T-helper 1 cell treated with Interleukin-12 subunit alpha and Interleukin-12 subunit beta and Interleukin-4 antibody, amounts not matched to agents 30 ng/mL and 1 ng/mL, for 36 hours (primary cell): ENCODE data around the gene ZBTB38. TPM values are rescaled to one million over a fixed set of nuclear protein-coding genes. Genes with fewer than 3 reads are reported as not detected.

ENCODE experiments used
- intact Hi-C: fragments of 100-400 bp; cut with micrococcal nuclease; formaldehyde crosslinking; loops from one replicate; pipeline ENCODE4 v1.15.1; 2024
- total RNA-seq: library from RNA; stranded (reverse); gene quantifications from 2 replicates; pipeline ENCODE4 v1.2.3, GENCODE V29; 2022

The ZBTB38 gene
- total RNA-seq, 1 donor from 2014 or later: 27.4 TPM

DNA sequence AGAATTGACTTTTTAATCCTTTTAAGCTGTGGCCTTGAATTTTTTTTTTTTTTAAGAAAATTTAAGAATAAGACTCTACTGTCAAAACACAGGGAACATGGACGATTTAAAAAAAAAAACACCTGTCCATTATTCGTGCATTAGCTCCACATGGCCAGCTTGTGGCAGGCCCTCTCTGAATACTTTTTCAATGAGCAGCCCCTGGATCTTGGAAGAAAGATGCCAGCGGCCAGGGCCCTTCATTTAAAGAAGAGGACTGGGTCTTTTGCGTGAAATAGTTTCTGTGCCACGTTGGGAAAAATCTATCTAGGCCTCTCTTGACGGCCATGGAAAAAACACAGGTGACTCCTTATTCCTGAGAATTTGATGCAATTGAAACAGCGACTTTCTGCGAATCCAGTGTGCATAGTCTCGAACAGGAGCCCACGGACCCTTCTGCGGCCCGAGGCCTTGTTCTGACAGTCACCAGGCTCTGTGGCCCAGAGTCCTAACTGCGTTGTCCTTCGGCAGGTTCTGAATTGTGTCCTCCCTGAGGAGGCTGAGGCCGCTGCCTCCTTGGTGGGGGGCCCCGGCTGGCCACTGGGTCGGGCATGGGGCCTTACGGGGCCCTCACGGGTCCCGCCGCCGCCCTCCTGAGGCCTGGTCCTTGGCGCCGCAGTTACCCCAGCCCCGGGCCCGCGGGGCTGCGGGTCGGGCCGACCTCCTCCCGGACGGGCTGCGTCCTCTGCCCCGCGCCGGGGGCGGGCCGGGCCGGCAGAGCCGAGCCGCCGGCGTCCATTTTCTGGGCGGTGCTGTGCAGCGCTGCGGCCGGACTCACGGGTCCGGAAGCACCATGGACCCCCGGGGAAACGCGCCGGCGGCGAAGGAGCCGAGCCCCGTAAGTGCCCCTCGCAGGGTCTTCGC, 33.5 kb downstream of the ZBTB38 start:
- intact Hi-C loops: loop anchor here (1.0 kb wide), 3 partner anchors 9 to 91 kb away; no protein-coding TSS in a partner anchor

DNA sequence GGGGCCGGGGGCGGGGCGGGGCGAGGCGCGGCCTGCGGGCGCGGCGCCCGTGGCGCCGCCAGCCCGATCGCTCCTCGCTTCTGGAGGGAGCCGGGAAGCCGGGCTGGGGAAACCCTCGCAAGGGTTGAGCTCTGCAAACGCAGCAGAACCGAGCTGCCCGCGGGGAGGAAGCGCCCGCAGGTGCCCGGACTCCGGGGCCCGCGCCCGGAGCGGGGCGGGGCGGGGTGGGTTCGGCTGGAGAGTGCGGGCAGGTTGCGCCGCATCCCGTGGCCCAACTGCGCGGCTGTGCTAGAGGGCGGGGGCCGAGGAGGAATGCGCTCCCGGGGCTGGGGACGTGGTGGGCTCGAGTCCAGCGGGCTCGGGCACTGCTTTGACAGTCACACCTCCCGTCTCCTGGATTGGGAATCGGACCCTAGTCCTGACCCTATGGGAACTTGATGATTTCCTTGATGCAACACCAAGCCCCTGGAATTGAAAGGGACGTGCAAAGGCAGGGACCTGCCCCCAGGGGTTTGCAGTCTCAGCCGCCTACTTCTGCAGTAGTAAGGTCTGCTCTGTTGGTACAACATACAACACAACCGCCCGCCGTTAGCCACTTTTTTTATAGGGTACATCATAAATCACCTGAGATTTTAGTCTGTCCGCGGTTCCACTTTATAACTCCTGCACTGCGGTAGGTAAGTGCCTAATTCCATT, 34.3 kb downstream of the ZBTB38 start:
- intact Hi-C loops: loop anchor here (1.0 kb wide), 5 partner anchors 9 to 91 kb away; no protein-coding TSS in a partner anchor

DNA sequence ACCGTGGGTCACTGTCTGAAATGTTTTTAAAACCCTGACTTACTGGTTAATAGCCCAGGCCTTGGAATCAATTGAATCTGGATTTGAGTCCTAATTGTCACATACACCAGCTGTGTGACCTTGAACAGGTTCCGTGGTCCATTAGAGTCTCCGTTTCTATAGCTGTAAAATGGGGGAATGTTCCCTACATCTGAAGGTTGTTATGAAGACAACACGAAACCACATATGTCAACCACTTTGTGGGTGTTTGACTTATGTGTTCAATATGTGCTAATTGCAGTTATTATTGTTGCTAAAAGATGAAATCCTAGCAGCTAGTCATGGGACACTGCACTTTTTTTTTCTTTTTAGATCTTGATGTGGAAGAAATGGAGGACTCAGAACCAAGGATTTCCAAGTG, 35.3 kb downstream of the ZBTB38 start:
- intact Hi-C loops: loop anchor here (1.0 kb wide), 2 partner anchors 38 to 52 kb away; no protein-coding TSS in a partner anchor

DNA sequence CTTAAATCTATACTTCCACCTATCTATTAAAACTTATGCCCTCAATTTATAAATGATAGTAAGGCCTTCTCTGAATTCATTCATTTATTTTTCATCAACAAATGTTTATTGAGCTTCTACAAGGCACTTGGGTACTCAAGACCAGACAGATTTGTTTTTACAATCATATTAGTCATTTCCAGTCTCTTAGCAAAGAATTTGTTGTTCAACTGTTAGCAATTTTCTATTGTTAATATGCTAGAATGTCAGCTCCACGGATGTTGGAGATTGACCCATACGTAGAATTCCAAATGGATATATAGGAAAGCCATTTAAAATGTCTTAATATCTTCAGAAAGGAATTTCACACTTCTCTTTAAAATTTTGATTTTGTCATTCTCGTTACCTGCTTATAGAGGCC, 36.7 kb downstream of the ZBTB38 start:
- intact Hi-C loops: no loop called here

DNA sequence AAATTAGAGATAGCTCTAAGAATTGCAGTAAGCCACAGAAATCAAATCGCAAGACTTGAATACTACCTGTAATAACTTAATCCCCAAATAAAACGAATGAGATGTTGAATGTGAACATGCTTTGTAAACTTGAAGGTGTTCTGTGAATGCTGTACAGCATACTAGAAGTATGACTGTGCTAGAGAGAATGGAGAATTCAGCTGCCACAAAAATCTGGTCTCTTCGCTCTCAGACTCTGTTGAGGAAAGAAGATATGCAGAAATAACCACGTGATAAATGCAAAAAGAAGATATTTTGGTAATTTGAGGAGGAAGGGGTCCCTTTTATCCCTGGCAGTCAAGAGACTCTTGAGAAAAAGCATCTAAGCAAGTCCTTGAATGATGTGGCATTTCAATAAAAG, 37.3 kb downstream of the ZBTB38 start:
- intact Hi-C loops: no loop called here

DNA sequence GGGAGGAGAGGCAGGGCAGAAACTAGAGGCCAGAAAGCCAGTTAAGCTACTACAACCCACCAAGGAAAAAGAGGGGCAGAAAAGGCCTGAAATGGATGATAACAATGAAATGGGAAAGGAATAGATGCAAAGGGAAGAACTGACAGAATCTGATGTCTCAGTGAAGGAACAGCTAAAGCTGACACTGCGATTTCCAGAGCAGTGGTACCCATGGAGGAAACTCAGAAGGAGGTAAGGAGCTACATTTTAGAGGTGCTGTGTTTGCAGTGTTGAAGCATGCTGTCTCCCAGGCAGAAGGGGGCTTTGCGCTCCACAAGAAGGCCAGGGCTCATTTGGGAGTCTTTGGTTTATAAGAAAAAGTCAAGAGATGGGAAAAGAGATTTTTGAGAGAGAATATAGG, 38.0 kb downstream of the ZBTB38 start:
- intact Hi-C loops: no loop called here

DNA sequence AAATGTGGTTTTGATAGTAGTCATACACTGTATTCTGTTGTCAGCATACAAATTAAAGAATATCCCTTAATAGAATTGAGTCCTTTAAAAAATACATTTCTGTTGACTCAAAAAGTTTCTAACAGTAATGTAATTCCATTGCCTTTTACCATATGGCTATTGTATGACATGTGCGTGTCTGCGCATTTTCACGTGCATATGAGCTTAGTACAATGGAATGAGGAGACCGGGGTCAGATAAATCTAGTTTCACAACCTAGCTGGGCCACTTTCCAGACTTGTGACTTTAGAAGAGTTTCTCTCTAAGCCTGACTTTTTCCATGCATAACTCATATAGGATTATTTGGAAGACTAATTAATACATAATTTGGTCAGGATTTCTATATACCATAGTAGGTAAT, 38.7 kb downstream of the ZBTB38 start:
- intact Hi-C loops: no loop called here

DNA sequence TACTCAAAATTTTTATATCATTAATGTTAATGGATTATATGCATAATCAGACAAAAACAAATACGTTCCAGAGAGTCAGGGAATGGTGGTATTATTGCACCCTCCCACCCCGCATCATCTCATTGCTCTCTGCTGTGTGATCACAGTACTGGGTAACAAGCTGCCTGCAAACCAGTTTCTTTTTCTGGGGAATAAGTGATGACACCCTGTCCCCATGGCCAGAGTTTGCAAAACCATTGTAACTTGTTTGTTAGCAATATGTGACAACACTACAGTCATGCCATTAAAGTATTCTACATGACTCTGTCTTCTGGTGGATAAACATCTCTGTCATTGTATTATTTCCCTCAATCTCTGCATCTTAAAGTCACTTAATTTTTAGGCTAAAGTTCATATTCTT, 39.5 kb downstream of the ZBTB38 start:
- intact Hi-C loops: no loop called here

DNA sequence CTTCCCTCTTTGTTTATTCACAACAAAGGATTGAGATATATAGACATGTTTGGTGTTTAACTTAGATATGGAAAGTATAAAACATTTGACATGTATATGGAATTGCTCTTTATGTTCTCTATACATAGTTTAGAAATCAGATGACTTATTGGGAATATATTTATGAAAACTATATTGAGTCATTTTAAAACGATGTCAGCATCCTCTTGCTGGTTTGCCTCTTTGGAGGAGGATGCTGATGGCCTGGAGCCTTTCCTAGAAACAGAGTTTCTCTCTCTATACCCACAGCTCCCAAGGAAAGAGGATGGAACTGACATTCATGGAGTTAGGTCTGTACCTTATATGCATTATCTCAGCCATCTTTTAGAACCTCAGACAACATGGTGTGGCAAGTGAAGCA, 40.3 kb downstream of the ZBTB38 start:
- intact Hi-C loops: no loop called here

DNA sequence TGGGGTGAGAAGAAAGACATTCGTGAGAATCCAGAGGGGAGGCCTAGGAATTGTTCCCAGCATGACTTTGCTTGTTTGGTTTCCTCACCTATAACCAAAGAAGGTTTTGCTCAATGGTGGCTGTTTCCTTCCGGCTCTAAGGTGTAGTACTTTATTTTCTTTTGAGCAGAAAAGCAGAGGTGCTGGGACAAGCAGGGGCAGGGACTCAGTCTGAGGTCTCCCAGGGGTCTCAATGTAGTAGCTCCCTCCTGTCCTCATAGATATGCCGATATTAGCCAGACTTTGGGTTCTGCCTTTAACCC, 41.6 kb downstream of the ZBTB38 start:
- intact Hi-C loops: loop anchor here (2.0 to 5.0 kb wide), 4 partner anchors 327 to 1037 kb away; partner anchors contain the start of genes RNF7, SLC25A36 and XRN1

DNA sequence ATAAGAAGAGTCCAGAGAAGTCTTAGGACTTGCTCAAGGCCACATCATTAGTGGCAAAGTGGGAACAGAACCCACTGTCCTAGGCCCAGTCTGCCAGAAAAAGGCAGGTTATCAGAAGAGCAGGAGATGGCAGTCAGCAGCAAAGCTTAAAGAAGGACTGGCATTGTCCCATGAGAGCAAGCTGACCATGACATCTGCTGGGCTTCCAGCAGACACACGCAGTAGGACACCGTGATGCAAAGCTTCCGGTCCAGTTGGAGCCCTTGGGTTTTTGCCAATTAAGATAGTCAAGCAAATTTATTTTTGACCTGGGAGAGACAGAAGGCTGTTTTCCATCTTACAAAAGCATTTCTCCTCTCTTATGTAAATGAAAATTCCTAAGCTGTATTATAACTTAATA, 42.1 kb downstream of the ZBTB38 start:
- intact Hi-C loops: loop anchor here (2.0 to 5.0 kb wide), 4 partner anchors 327 to 1037 kb away; partner anchors contain the start of genes RNF7, SLC25A36 and XRN1

DNA sequence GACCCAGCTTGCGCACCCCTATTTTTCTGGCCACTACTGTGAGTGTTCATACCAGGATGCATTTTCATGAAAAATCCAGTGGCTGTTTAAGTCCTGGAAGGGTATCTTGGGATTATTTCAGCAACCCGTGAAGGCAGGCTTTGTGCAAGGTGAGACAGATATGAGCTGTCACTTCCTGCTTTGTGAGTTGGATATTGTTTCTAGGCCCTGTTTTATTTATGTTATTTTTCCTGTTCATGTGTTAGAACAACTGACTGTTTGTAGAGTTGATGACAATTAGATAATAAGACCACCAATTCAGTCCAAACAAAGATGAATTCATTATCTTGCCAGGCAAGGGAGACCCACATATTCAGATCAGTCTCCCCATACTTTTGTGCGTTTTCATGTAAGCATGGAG, 42.5 kb downstream of the ZBTB38 start:
- intact Hi-C loops: loop anchor here (1.0 to 5.0 kb wide), 5 partner anchors 9 to 1036 kb away; partner anchors contain the start of genes RNF7, SLC25A36 and XRN1

DNA sequence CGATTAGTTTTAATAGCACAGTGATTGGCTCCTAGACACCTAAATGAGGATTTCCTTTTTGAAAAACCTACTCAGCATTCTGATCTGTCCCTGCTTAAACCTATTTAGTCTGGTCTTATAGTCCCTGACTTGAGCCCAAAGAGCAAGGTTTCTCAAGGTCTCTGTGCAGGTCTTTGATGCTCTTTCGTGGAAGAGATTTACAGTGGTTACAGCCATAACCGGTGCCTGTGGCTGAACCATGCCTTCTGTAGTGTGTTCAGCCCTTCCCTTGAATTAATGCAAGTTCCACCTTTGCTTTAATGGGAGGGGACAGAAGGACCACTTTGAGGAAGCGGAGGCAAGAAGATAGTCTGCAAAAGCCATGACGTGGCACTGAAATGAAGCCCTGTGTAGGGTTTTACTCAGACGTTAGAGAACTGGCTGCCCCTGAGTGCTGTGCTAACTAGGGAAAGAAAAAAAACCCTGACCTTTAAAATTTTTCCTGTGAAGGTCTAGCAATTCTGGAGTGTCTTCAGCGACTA, 43.0 kb downstream of the ZBTB38 start:
- intact Hi-C loops: loop anchor here (1.0 to 5.0 kb wide), 5 partner anchors 9 to 1036 kb away; partner anchors contain the start of genes RNF7, SLC25A36 and XRN1

DNA sequence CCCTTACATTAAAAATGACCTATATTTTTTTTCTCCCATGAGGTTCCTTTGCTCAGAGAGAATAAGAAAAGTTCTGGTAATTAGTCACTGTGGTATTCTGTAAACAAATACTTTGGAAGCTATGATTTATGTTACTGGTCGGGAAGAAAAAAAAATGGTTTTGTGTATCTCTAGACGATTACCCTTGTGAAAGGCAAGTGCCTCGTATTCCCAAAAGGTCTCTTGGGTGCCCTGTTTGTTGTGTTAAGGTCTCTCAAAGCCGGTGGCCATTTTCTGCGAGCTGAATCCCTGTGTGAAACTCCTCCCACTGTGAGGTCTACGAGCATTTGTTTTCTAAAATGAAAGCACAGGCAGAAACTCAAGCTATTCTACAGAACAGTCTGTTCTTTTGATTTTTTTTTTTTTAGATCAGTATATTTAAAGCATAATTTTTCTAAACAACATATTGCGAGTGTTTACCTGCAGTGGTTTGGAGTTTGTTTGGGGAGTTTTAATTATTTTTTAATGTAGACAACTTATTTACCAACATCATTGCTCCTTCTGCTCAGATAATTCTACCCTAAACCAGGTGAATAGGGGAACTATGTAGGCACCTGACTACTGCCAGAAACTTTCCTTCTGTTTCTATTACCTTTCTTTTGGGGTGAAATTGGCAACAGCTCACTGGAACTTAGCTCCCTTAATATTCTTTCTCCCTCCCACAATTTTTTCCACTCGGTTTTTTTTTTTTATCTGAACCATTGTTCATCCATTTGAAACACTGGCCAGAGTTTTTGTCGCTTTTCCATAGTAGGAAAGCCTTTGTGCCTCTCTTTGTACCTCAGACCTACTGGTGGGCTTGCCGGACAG, 44.0 kb downstream of the ZBTB38 start:
- intact Hi-C loops: loop anchor here (1.0 to 5.0 kb wide), 12 partner anchors 29 to 1035 kb away; partner anchors contain the start of genes PXYLP1, RASA2, RNF7 and XRN1

DNA sequence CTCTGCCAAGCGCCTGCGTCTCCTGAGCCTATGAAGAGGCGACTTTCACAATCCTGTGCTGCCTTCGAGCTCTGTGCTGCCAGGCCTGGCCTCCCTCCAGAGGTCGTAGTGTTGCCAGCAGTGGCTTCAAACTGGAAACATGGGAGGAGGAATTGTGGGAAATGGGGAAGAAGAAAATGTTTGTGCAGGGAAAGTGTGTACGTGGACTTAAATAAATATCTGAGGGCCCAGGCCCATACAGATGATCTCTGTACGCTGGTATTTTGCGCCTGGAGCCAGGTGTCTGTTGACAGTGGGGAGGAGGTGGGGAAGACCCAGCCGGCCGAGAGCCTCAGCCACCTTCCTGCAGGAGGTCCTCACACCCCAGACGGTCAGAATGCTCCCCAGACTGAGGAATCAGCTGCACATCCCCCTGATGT, 44.6 kb downstream of the ZBTB38 start:
- intact Hi-C loops: loop anchor here (1.0 to 5.0 kb wide), 12 partner anchors 28 to 1034 kb away; partner anchors contain the start of genes PXYLP1, RASA2, RNF7 and XRN1

DNA sequence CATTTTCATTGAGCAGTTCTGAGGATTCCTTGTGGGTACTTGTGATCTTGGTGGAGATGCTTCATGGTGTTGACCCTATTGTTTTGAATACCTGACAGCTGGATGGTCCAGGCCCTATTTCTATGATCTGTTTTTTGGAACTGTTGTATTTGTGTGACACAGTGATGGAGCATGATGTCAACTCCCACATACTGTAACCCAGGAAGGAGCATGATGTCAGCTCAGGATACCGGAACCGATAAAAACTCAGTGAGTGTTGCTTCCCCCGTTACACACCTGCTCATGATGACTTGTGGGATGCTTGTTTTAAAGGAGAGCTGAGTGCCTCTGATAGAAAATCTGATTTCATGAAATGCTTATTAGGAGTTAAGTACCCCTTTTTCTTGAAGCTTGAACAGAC, 45.1 kb downstream of the ZBTB38 start:
- intact Hi-C loops: loop anchor here (2.0 to 5.0 kb wide), 6 partner anchors 53 to 1034 kb away; partner anchors contain the start of genes PXYLP1, RNF7 and XRN1

DNA sequence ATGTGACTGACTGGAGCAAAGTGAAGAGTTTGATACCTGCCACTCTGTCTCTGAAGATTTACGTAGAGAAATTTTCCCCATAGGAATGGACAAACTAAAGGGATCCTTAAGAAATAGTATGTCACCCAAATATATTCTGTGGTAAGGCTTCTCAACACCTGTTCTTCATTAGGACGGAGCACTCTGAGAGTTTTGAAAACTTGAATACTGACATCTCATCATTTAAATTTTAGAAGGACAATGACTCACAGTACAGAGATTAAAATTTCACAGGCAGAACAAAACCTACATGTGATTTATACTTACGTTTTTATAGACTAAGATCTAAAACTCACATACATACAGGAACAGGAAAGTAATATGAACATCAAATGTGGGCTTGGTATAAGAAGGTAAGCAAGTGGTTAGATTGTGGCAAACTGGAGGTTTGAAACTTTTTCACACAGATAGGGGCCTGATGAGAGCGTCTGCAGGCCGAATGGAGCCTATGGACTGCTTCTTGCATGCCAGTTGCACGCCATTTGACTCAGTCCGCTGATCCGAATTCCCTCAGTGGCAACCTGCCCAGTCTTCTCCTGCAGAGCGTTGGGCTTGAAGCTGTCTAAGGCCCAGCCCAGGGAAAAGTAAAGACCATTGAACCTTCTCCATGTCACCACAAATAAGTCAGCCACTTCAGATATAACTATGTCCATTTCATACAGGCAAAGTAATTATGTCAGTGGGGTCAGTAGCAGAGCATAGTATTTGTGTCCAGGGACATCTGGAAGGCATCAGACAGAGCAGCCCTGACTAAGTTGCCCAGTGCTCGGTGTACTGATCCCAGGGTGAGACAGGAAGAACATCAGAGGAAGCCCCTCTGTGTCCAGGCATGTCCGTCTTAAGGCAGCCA, 45.7 kb downstream of the ZBTB38 start:
- intact Hi-C loops: loop anchor here (2.0 to 5.0 kb wide), 6 partner anchors 53 to 1033 kb away; partner anchors contain the start of genes PXYLP1, RNF7 and XRN1

DNA sequence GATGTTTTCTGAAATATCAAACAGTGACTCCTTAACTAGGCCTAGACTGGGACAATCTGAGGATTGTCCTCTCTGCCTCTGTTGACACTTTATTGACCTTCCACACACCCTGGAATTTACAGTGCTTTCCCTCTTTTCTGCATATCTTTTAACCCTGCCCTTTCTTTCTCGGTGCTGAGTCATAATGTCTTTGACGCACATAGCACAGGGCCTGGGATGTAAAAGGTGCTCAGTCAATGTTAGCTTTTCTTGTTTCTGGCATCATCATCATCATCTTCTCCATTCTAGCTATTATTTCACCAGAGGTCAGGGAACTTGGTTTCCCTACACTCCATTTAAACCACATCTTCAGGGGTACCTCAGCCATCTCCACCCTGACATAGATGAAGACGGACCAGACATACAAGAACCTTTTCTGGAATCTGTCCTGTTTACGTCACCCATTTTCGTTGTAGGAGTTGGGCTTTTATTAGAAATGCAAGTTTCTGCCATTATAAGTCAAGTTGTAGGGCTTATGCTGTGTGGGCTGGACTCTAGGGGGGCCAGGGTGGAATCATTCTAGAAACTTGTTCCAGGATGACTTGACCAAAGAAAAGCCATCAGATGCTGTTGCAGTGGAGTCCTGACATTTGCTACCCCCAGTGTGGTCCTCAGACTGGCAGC, 46.6 kb downstream of the ZBTB38 start:
- intact Hi-C loops: loop anchor here (5.0 kb wide), 3 partner anchors 322 to 1032 kb away; partner anchors contain the start of genes RNF7 and XRN1

DNA sequence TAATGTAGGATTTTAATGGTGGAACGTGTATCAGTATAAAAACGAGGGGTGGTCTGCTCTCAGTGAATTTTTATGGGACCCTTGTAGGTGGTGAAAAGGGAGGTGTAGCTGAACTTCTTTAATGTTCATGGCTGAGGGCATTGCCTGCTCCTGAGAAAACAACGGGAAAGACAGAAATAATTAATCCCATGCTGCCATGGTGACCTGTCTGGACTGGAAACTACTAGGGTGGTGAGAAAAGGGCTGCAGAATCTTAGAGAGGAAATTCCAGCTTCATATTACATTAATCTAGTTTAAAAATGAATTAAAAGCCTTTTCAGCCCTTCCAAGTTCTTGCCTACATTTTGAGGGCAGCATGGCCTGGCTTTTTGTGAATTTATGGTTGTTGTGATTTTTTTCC, 47.6 kb downstream of the ZBTB38 start:
- intact Hi-C loops: no loop called here
